GM19099 (cell line): ENCODE measurements around the gene MROH2B.

ENCODE experiments used
- POLR2A ChIP-seq: IDR thresholded peaks from 3 replicates; pipeline ENCODE4 v1.6.1; 2011; ENCODE audit warnings: low read depth; ENCODE audit not compliant: insufficient read length; ENCODE audit errors: extremely low read depth

Gene MROH2B

GRCh38 chr5:41065691-41066335 lies 5.3 kb downstream of the MROH2B start:
- no peak for TF ChIP-seq POLR2A

- no peak for TF ChIP-seq POLR2A
These were observed 13.2 kb downstream of the MROH2B start for GRCh38 chr5:41057940-41058339.

- no peak for TF ChIP-seq POLR2A
These were observed 13.9 kb downstream of the MROH2B start for GRCh38 chr5:41057231-41057630.

- no peak for TF ChIP-seq POLR2A
These were observed 22.2 kb downstream of the MROH2B start for GRCh38 chr5:41048986-41049385.

- TF ChIP-seq POLR2A: no peak
These were observed 27.9 kb downstream of the MROH2B start for GRCh38 chr5:41043109-41043747.

- TF ChIP-seq POLR2A: no peak
These were observed 38.2 kb downstream of the MROH2B start for GRCh38 chr5:41032973-41033372.

- TF ChIP-seq POLR2A: no peak
These were observed 58.8 kb downstream of the MROH2B start for GRCh38 chr5:41012318-41012717.

- no peak for TF ChIP-seq POLR2A
These were observed 60.6 kb downstream of the MROH2B start for GRCh38 chr5:41010572-41010971.

- TF ChIP-seq POLR2A: no peak
These were observed 61.9 kb downstream of the MROH2B start for GRCh38 chr5:41009232-41009631.

- no peak for TF ChIP-seq POLR2A
These were observed 66.2 kb downstream of the MROH2B start for GRCh38 chr5:41004931-41005330.

GRCh38 chr5:41003670-41004376 lies 67.3 kb downstream of the MROH2B start:
- no peak for TF ChIP-seq POLR2A

- TF ChIP-seq POLR2A: no peak
These were observed 71.2 kb downstream of the MROH2B start for GRCh38 chr5:40999966-41000365.

- TF ChIP-seq POLR2A: no peak
These were observed 72.0 kb downstream of the MROH2B start for GRCh38 chr5:40999142-40999541.

- TF ChIP-seq POLR2A: no peak
These were observed 75.1 kb downstream of the MROH2B start for GRCh38 chr5:40995801-40996586.

GRCh38 chr5:40991981-40992559 lies 79.1 kb downstream of the MROH2B start:
- no peak for TF ChIP-seq POLR2A
